Cardiac fibroblast (primary cell): Measurements from ENCODE around the gene CDH23.

Source experiments
- DNase-seq, 2 donors: peaks; one replicate each; pipeline versions ENCODE4 v3.0.0 to v3.0.0-alpha.2; 2010; ENCODE audit warnings: low read depth in 2 of 2
- H3K4me3 ChIP-seq, 2 donors: replicated peaks in 1 of 2; 1 replicate in 1 of 2; 2 replicates in 1 of 2; pipeline ENCODE4 v1.5.1; 2011; ENCODE audit warnings: low read depth in 2 of 2, low read length in 2 of 2, mild to moderate bottlenecking in 2 of 2, moderate library complexity in 1 of 2
- CTCF ChIP-seq: IDR thresholded peaks from one replicate; pipeline ENCODE4 v1.5.1; 2011; ENCODE audit warnings: low read depth, mild to moderate bottlenecking, low read length, inconsistent platforms

Gene CDH23

GRCh38 chr10:71610651-71611050, 213.9 kb downstream of the CDH23 start:
- no peak for TF ChIP-seq CTCF
- no peak for DNase-seq
- no peak overlapping the region for H3K4me3 ChIP-seq

- DNase-seq: no peak
- H3K4me3 ChIP-seq: no peak overlapping the region
- no peak for TF ChIP-seq CTCF
These were observed 214.4 kb downstream of the CDH23 start for GRCh38 chr10:71611131-71611530.

GRCh38 chr10:71611709-71612422, 215.1 kb downstream of the CDH23 start:
- no peak overlapping the region for H3K4me3 ChIP-seq
- no peak for DNase-seq
- no peak for TF ChIP-seq CTCF

- peak in 1 of 2 donors; percentile 29 for DNase-seq
- H3K4me3 ChIP-seq: no peak overlapping the region
- no peak for TF ChIP-seq CTCF
These were observed 216.6 kb downstream of the CDH23 start for GRCh38 chr10:71613261-71613777.

GRCh38 chr10:71613877-71614276, 217.2 kb downstream of the CDH23 start:
- no peak overlapping the region for H3K4me3 ChIP-seq
- no peak for TF ChIP-seq CTCF
- no peak for DNase-seq

GRCh38 chr10:71614946-71615345, 218.2 kb downstream of the CDH23 start:
- no peak for TF ChIP-seq CTCF
- DNase-seq: no peak
- H3K4me3 ChIP-seq: no peak overlapping the region
